CD14-positive monocyte (primary cell): ENCODE results near the gene CATSPERZ. TPM values are rescaled to one million over a fixed set of nuclear protein-coding genes. Genes with fewer than 3 reads are reported as not detected.

Source experiments
- DNase-seq, 3 donors: peaks; one replicate each; pipeline ENCODE4 v3.0.0-alpha.2; 2011 to 2022
- H2AFZ ChIP-seq: 2 replicates; pipeline ENCODE4 v1.6.0; 2012; ENCODE audit warnings: mild to moderate bottlenecking, low read depth, low read length, inconsistent platforms; ENCODE audit not compliant: insufficient read depth, poor library complexity, severe bottlenecking
- H3K27ac ChIP-seq, 2 donors: 1 replicate in 1 of 2; 2 replicates in 1 of 2; pipeline ENCODE4 v1.5.1; 2012 to 2013; ENCODE audit warnings: low read length in 2 of 2, control low read depth in 1 of 2, inconsistent platforms in 1 of 2, low read depth in 1 of 2, mild to moderate bottlenecking in 1 of 2
- H3K27me3 ChIP-seq, 2 donors: one replicate each; pipeline versions ENCODE4 v1.6.0 to v1.6.1; 2011 to 2013; ENCODE audit warnings: low read length in 2 of 2; ENCODE audit not compliant: control insufficient read depth in 2 of 2, insufficient read depth in 2 of 2
- H3K36me3 ChIP-seq, 2 donors: replicated peaks in 1 of 2; 1 replicate in 1 of 2; 2 replicates in 1 of 2; pipeline versions ENCODE4 v1.5.1 to v1.6.1; 2012 to 2013; ENCODE audit warnings: low read length in 2 of 2, control low read depth in 1 of 2, inconsistent platforms in 1 of 2, mild to moderate bottlenecking in 1 of 2; ENCODE audit not compliant: insufficient read depth in 2 of 2, control insufficient read depth in 1 of 2
- H3K4me1 ChIP-seq, 2 donors: 1 replicate in 1 of 2; 2 replicates in 1 of 2; pipeline versions ENCODE4 v1.5.1 to v1.6.1; 2012 to 2013; ENCODE audit warnings: low read length in 2 of 2, control low read depth in 1 of 2, inconsistent platforms in 1 of 2, mild to moderate bottlenecking in 1 of 2, moderate library complexity in 1 of 2; ENCODE audit not compliant: insufficient read depth in 2 of 2, control insufficient read depth in 1 of 2
- H3K4me2 ChIP-seq: replicated peaks from 2 replicates; pipeline ENCODE3; 2012; ENCODE audit warnings: low read length, moderate library complexity, mild to moderate bottlenecking; ENCODE audit not compliant: poor library complexity, severe bottlenecking; ENCODE audit errors: extremely low read depth
- H3K4me3 ChIP-seq, 3 experiments: fragments of 200-600 bp in 1 of 3; sonication (generic) in 1 of 3; replicated peaks in 1 of 3; 1 replicate in 2 of 3; 2 replicates in 1 of 3; pipeline ENCODE4 v1.5.1; 2011 to 2013; ENCODE audit warnings: low read length in 3 of 3, mild to moderate bottlenecking in 3 of 3, control low read depth in 2 of 3, low read depth in 2 of 3, inconsistent platforms in 1 of 3, moderate library complexity in 1 of 3
- H3K79me2 ChIP-seq: 2 replicates; pipeline ENCODE4 v1.6.0; 2012; ENCODE audit warnings: mild to moderate bottlenecking, control low read depth, inconsistent platforms, low read length, moderate library complexity; ENCODE audit not compliant: insufficient read depth
- H3K9ac ChIP-seq: 2 replicates; pipeline ENCODE4 v1.6.0; 2017; ENCODE audit warnings: low read length, mild to moderate bottlenecking; ENCODE audit not compliant: insufficient read depth, poor library complexity, severe bottlenecking
- H3K9me3 ChIP-seq, 2 donors: replicated peaks in 1 of 2; 1 replicate in 1 of 2; 2 replicates in 1 of 2; pipeline versions ENCODE4 v1.5.1 to v1.6.1; 2012 to 2013; ENCODE audit warnings: low read length in 2 of 2, control low read depth in 1 of 2; ENCODE audit not compliant: control insufficient read depth in 1 of 2, insufficient read depth in 1 of 2
- H4K20me1 ChIP-seq: 2 replicates; pipeline ENCODE4 v1.6.0; 2012; ENCODE audit warnings: mild to moderate bottlenecking, low read length, control low read depth, moderate library complexity; ENCODE audit not compliant: insufficient read depth
- H3K27ac Mint-ChIP-seq, 7 donors: one replicate each; pipeline ENCODE4 v1.8.0; 2020; ENCODE audit warnings: mild to moderate bottlenecking in 7 of 7, mixed read lengths in 7 of 7, moderate library complexity in 6 of 7, inconsistent platforms in 2 of 7
- H3K27me3 Mint-ChIP-seq, 3 donors: one replicate each; pipeline ENCODE4 v1.8.0; 2021 to 2022; ENCODE audit warnings: low read depth in 3 of 3, mild to moderate bottlenecking in 3 of 3, mixed read lengths in 3 of 3, moderate library complexity in 3 of 3, inconsistent platforms in 1 of 3
- H3K36me3 Mint-ChIP-seq, 2 donors: one replicate each; pipeline ENCODE4 v1.8.0; 2020; ENCODE audit warnings: mixed read lengths in 2 of 2, inconsistent platforms in 1 of 2, mild to moderate bottlenecking in 1 of 2
- H3K4me1 Mint-ChIP-seq: one replicate; pipeline ENCODE4 v1.8.0; 2020; ENCODE audit warnings: mild to moderate bottlenecking, mixed read lengths
- H3K4me3 Mint-ChIP-seq, 2 donors: one replicate each; pipeline ENCODE4 v1.8.0; 2020; ENCODE audit warnings: mild to moderate bottlenecking in 2 of 2, mixed read lengths in 2 of 2, moderate library complexity in 1 of 2
- H3K9me3 Mint-ChIP-seq, 7 donors: one replicate each; pipeline ENCODE4 v1.8.0; 2020 to 2022; ENCODE audit warnings: mixed read lengths in 7 of 7, mild to moderate bottlenecking in 6 of 7, moderate library complexity in 6 of 7, inconsistent platforms in 2 of 7
- WGBS: methylation state at CpG from one replicate; pipeline ENCODE4 v1.1.5; 2013; ENCODE audit warnings: missing lambda C conversion rate; ENCODE audit not compliant: insufficient coverage; 5-methylcytosine and 5-hydroxymethylcytosine counted together
- intact Hi-C, 2 donors: fragments of 100-400 bp; cut with micrococcal nuclease; formaldehyde crosslinking; loops; one replicate each; pipeline versions ENCODE4 v1.15.0 to v1.15.1; 2023
- polyA plus RNA-seq, 3 donors: library from polyadenylated mRNA; depleted of rRNA in 1 of 3; unstranded in 2 of 3; stranded (reverse) in 1 of 3; fragments of 300-500 nt in 2 of 3; fragments of >200 nt in 1 of 3; fragmentation: Illumina TruSeq in 2 of 3; gene quantifications; 1 replicate in 2 of 3; 2 replicates in 1 of 3; pipeline ENCODE4 v1.2.3, GENCODE V29; 2012 to 2021
- TF ChIP-seq, protein P1 (sequence below): fragments of 200-600 bp; IDR thresholded peaks from one replicate; pipeline ENCODE4 v1.8.0; 2022; ENCODE audit warnings: antibody characterized with exemption, mild to moderate bottlenecking

The CATSPERZ gene
- polyA plus RNA-seq, 3 donors = not detected

DNA sequence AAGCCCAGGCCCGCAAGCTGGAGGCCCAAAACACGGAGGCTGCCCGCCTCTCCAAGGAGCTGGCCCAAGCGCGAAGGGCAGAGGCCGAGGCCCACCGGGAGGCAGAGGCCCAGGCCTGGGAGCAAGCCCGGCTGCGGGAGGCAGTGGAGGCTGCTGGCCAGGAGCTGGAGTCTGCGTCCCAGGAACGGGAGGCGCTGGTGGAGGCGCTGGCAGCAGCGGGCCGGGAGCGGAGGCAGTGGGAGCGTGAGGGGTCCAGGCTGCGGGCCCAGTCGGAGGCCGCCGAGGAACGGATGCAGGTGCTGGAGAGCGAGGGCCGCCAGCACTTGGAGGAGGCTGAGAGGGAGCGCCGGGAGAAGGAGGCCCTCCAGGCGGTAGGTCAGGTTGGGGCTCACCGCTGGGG lies 44.6 kb downstream of the CATSPERZ start:
- H3K27me3 Mint-ChIP-seq = no peaks in the 10 kb centered on the region

GRCh38 chr11:64347193-64347867 lies 47.2 kb downstream of the CATSPERZ start:
- Histone ChIP-seq H3K4me2 (no peak overlapping the region), H3K36me3 (peaks cover 72 to 83% of the 10 kb centered on the region in 2 donors), H3K27me3 (no peaks in the 10 kb centered on the region), H4K20me1 (peaks cover 85% of the 10 kb centered on the region), H3K79me2 (peaks cover 21% of the 10 kb centered on the region), H3K4me1 (peaks cover 3 to 17% of the 10 kb centered on the region in 2 donors), H3K4me3 (no peak overlapping the region), H3K9me3 (no peaks in the 10 kb centered on the region), H3K27ac (no peak overlapping the region), H3K9ac (no peak overlapping the region), H2AFZ (no peak overlapping the region)
- TF ChIP-seq, protein P1, sequence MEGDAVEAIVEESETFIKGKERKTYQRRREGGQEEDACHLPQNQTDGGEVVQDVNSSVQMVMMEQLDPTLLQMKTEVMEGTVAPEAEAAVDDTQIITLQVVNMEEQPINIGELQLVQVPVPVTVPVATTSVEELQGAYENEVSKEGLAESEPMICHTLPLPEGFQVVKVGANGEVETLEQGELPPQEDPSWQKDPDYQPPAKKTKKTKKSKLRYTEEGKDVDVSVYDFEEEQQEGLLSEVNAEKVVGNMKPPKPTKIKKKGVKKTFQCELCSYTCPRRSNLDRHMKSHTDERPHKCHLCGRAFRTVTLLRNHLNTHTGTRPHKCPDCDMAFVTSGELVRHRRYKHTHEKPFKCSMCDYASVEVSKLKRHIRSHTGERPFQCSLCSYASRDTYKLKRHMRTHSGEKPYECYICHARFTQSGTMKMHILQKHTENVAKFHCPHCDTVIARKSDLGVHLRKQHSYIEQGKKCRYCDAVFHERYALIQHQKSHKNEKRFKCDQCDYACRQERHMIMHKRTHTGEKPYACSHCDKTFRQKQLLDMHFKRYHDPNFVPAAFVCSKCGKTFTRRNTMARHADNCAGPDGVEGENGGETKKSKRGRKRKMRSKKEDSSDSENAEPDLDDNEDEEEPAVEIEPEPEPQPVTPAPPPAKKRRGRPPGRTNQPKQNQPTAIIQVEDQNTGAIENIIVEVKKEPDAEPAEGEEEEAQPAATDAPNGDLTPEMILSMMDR = no peak
- peaks cover 22% of the 10 kb centered on the region for H3K4me1 Mint-ChIP-seq
- H3K9me3 Mint-ChIP-seq = peaks cover 0 to 1% (median 0%) of the 10 kb centered on the region in 7 donors
- peaks cover 44 to 85% of the 10 kb centered on the region in 2 donors for H3K36me3 Mint-ChIP-seq
- H3K27me3 Mint-ChIP-seq = no peaks in the 10 kb centered on the region
- peak overlapping the region in 3 of 7 donors; percentile 23 to 32 (median 27) for H3K27ac Mint-ChIP-seq
- WGBS = 64% methylated on average over 8 of the region's 12 CpGs
- no peak overlapping the region for H3K4me3 Mint-ChIP-seq
- intact Hi-C loops = no loop called here
- peak in 2 of 3 donors; percentile 47 to 66 for DNase-seq

More for the DNA sequence above, 44.6 kb downstream of the CATSPERZ start:
- WGBS = over 99% methylated on average over 27 of the region's 28 CpGs
- Histone ChIP-seq H3K4me1 (peaks cover 27 to 43% of the 10 kb centered on the region in 2 donors), H3K4me3 (no peak overlapping the region), H3K79me2 (peaks cover 43% of the 10 kb centered on the region), H3K27me3 (no peaks in the 10 kb centered on the region), H3K9me3 (no peaks in the 10 kb centered on the region), H3K36me3 (peaks cover 54 to 61% of the 10 kb centered on the region in 2 donors), H3K9ac (no peak overlapping the region), H3K27ac (no peak overlapping the region), H2AFZ (no peak overlapping the region), H3K4me2 (no peak overlapping the region), H4K20me1 (peaks cover 87% of the 10 kb centered on the region)
- TF ChIP-seq, protein P1 = no peak
- peaks cover 39 to 72% of the 10 kb centered on the region in 2 donors for H3K36me3 Mint-ChIP-seq
- intact Hi-C loops = loop anchor here in 1 of 2 donors (5.0 kb wide), 1 partner anchor 37 kb away; the partner anchor contains the start of gene ESRRA
- H3K9me3 Mint-ChIP-seq = peaks cover 0 to 1% (median 0%) of the 10 kb centered on the region in 7 donors
- DNase-seq = no peak
- peaks cover 42% of the 10 kb centered on the region for H3K4me1 Mint-ChIP-seq
- H3K27ac Mint-ChIP-seq = no peak overlapping the region
- H3K4me3 Mint-ChIP-seq = no peak overlapping the region
